ENCODE results near the gene ARHGEF16.

GRCh38 chr1:3431266-3431665 is 23.2 kb upstream of the ARHGEF16 start:
- TF ChIP-seq CTCF (IDR thresholded peaks at IDR 0.05 in 4 of 5, conservative IDR thresholded peaks at IDR 0.05 in 1 of 5) = no peak
- no peak for TF ChIP-seq POLR2A (IDR thresholded peaks at IDR 0.05)

Measured in gastrocnemius medialis (tissue), 4 donors.